Activated T-helper 1 cell treated with anti-CD3 and anti-CD28 coated beads, Interleukin-2, amount 50 U/mL, for 16 hours (primary cell): ENCODE results near the gene PDE8B.
"Not testable (repeated sequence)": the region's sequence is repeated elsewhere in the genome, so short reads cannot be mapped to it uniquely, and the experiment has no call there.

Source experiments
- DNase-seq, 2 donors: peaks; one replicate each; pipeline ENCODE4 v3.0.0-alpha.2; 2020; ENCODE audit warnings: low read depth in 1 of 2, low spot score in 1 of 2

Gene PDE8B

GRCh38 chr5:77428526-77428925 is 218.0 kb downstream of the PDE8B start:
- DNase-seq: no peak

- no peak for DNase-seq
Measured at GRCh38 chr5:77430726-77431125, 220.2 kb downstream of the PDE8B start.

GRCh38 chr5:77431286-77431685 is 220.8 kb downstream of the PDE8B start:
- DNase-seq: no peak

- no peak for DNase-seq
Measured at GRCh38 chr5:77431719-77432118, 221.2 kb downstream of the PDE8B start.

- no peak for DNase-seq
Measured at GRCh38 chr5:77437194-77437593, 226.7 kb downstream of the PDE8B start.

GRCh38 chr5:77438071-77438470 is 227.6 kb downstream of the PDE8B start:
- DNase-seq: no peak

GRCh38 chr5:77443670-77444069 is 233.2 kb downstream of the PDE8B start:
- no peak for DNase-seq

GRCh38 chr5:77444356-77444755 is 233.9 kb downstream of the PDE8B start:
- no peak for DNase-seq

GRCh38 chr5:77448831-77449230 is 238.4 kb downstream of the PDE8B start:
- DNase-seq: no peak

GRCh38 chr5:77449277-77449676 is 238.8 kb downstream of the PDE8B start:
- DNase-seq: no peak

GRCh38 chr5:77449981-77450380 is 239.5 kb downstream of the PDE8B start:
- DNase-seq: no peak

- DNase-seq: no peak
Measured at GRCh38 chr5:77452351-77452750, 241.9 kb downstream of the PDE8B start.

GRCh38 chr5:77454123-77454522 is 243.6 kb downstream of the PDE8B start:
- no peak for DNase-seq

GRCh38 chr5:77461287-77461686 is 250.8 kb downstream of the PDE8B start:
- no peak for DNase-seq

GRCh38 chr5:77463905-77464304 is 253.4 kb downstream of the PDE8B start:
- DNase-seq: no peak

- not testable (repeated sequence) for DNase-seq
Measured at GRCh38 chr5:77468875-77469274, 258.4 kb downstream of the PDE8B start.

- not testable (repeated sequence) for DNase-seq
Measured at GRCh38 chr5:77475041-77475440, 264.6 kb downstream of the PDE8B start.
